ENCODE results near the gene GTF3C5. TPM values are rescaled to one million over a fixed set of nuclear protein-coding genes. Genes with fewer than 3 reads are reported as not detected.

The GTF3C5 gene
- total RNA-seq, 1 donor from 2014 or later, result 65.1 TPM

DNA sequence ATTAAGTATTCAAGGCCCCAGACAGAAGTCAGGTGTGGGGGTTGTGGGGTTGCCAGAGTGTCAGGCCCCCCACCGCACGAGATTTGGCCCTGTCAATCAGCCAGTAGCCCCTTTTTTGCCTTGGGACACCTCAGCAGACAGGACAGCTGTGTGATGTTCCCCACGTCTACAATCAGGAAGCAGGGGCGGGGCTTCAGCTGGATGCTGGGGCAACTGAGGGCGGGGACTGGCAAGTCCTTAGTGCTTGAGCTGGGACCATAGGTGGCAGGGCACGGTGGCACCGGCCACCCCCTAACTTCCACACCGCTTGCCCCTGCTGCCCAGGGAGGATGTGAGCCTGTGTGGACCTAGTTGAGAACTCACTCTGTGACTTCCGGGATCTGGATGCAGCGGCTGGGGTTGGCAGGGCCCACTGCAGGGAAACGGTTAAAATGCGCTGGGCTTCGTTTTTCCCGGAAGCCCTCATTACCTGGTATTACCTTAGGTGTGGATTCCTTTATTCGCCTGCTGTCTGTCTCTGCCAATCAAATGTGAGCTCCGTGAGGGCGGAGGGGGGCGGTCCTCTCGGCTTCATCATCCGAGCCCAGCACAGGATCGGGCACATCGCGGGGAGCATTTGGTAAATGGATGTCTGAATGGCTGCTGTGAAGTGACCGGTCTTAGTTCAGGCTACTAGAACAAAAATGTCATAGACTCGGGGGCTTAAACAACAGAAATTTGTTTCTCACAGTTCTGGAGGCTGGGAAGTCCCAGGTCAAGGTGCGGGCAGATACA, 7.5 kb upstream of the GTF3C5 start:
- Mint-ChIP-seq H3K4me1 (ENCODE audit: unreplicated experiment) (no peaks in the 10 kb centered on the region), H3K4me3 (ENCODE audit: unreplicated experiment) (no peak overlapping the region), H3K36me3 (ENCODE audit: unreplicated experiment) (no peaks in the 10 kb centered on the region), H3K27me3 (ENCODE audit: unreplicated experiment) (peaks cover 14% of the 10 kb centered on the region), H3K27ac (ENCODE audit: unreplicated experiment) (no peak overlapping the region), H3K9me3 (ENCODE audit: unreplicated experiment) (no peaks in the 10 kb centered on the region)
- no peak for DNase-seq (ENCODE audit: extremely low spot score, unreplicated experiment)
- TF ChIP-seq, protein P1, sequence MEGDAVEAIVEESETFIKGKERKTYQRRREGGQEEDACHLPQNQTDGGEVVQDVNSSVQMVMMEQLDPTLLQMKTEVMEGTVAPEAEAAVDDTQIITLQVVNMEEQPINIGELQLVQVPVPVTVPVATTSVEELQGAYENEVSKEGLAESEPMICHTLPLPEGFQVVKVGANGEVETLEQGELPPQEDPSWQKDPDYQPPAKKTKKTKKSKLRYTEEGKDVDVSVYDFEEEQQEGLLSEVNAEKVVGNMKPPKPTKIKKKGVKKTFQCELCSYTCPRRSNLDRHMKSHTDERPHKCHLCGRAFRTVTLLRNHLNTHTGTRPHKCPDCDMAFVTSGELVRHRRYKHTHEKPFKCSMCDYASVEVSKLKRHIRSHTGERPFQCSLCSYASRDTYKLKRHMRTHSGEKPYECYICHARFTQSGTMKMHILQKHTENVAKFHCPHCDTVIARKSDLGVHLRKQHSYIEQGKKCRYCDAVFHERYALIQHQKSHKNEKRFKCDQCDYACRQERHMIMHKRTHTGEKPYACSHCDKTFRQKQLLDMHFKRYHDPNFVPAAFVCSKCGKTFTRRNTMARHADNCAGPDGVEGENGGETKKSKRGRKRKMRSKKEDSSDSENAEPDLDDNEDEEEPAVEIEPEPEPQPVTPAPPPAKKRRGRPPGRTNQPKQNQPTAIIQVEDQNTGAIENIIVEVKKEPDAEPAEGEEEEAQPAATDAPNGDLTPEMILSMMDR (IDR thresholded peaks at IDR 0.05), result no peak

DNA sequence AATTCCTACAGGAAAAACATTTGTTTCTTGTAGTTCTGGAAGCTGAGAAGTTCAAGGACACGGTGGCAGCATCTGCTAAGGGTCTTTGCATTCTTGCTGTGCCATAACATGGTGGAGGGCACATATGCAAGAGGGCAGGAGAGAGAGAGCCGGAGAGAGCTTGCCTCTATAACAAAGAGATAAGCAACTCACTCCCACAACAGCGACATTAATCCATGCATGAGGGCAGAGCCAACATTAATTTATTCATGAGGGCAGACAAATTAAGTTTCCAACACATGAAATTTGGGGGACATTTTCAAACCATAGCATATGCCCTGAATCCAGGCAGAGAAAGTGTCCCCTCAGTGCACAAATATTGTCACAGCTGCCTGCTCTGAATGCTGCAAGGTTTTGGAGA, 4.4 kb upstream of the GTF3C5 start:
- Mint-ChIP-seq H3K4me3 (ENCODE audit: unreplicated experiment) (no peak overlapping the region), H3K9me3 (ENCODE audit: unreplicated experiment) (no peaks in the 10 kb centered on the region), H3K4me1 (ENCODE audit: unreplicated experiment) (peaks cover 15% of the 10 kb centered on the region), H3K27me3 (ENCODE audit: unreplicated experiment) (peaks cover 11% of the 10 kb centered on the region), H3K27ac (ENCODE audit: unreplicated experiment) (no peak overlapping the region), H3K36me3 (ENCODE audit: unreplicated experiment) (no peaks in the 10 kb centered on the region)
- TF ChIP-seq, protein P1 (IDR thresholded peaks at IDR 0.05), result no peak
- no peak for DNase-seq (ENCODE audit: extremely low spot score, unreplicated experiment)

DNA sequence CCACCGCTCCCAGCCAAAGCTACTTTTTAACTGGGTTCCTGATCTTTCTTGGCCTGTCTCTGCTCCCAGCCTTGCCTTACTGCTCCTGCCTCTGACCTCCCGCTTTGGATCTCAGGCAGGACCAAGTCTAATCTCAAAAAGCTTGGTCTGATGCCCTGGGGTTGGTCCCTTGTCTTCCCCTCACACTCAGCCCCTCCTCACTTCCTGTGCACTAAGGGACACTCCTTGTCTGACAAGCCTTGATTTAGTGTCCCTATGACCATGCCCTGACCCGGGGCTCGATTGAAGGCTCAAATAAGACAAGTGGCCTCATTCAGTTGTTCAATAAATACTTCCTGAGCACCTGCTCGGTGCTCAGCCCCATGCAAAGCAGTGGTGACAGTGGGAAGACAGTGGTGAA, 3.7 kb upstream of the GTF3C5 start:
- Mint-ChIP-seq H3K4me3 (ENCODE audit: unreplicated experiment) (no peak overlapping the region), H3K27me3 (ENCODE audit: unreplicated experiment) (peaks cover 10% of the 10 kb centered on the region), H3K27ac (ENCODE audit: unreplicated experiment) (no peak overlapping the region), H3K36me3 (ENCODE audit: unreplicated experiment) (no peaks in the 10 kb centered on the region), H3K9me3 (ENCODE audit: unreplicated experiment) (no peaks in the 10 kb centered on the region), H3K4me1 (ENCODE audit: unreplicated experiment) (peaks cover 22% of the 10 kb centered on the region)
- TF ChIP-seq, protein P1 (IDR thresholded peaks at IDR 0.05), result no peak
- DNase-seq (ENCODE audit: extremely low spot score, unreplicated experiment), result no peak

DNA sequence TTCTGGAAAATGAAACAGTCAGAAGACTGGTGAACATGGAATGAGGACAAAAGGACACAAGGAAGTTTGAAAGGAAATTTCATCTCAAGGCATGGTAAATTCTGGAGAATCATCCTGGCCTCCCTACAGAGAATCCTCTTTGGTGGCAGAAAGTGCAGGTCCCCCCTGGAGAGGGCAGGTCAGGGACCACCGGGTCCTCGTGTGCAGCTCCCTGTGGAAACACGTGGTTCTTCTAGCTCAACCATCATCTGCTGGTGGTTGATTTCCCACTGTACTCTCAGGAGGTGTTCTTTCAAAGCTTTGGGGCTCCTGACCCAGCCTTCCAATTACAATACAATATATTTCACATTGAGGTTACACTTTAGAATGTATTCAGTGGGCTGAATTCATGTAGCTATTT, 2.6 kb upstream of the GTF3C5 start:
- no peak for DNase-seq (ENCODE audit: extremely low spot score, unreplicated experiment)
- Mint-ChIP-seq H3K27ac (ENCODE audit: unreplicated experiment) (no peak overlapping the region), H3K4me3 (ENCODE audit: unreplicated experiment) (peak overlapping the region; percentile 98), H3K4me1 (ENCODE audit: unreplicated experiment) (peaks cover 30% of the 10 kb centered on the region), H3K9me3 (ENCODE audit: unreplicated experiment) (no peaks in the 10 kb centered on the region), H3K36me3 (ENCODE audit: unreplicated experiment) (no peaks in the 10 kb centered on the region), H3K27me3 (ENCODE audit: unreplicated experiment) (peaks cover 8% of the 10 kb centered on the region)
- TF ChIP-seq, protein P1 (IDR thresholded peaks at IDR 0.05), result no peak

DNA sequence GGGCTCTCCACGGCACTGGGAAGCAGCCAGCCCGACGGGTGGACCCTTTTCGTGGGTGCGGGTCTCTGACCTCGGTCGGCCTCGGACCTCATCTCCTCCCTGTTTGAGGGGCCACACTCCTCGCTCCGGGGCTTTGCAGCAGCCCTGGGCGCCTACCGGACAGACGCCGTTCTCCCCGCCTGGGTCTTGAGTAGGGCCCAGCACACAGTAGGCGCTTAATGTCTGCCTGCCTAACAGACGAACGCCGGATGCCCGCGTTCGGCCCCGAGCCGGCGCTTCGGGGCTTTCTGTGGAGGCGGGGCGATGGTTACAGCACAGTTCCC, 842 bp upstream of the GTF3C5 start:
- no peaks in the 10 kb centered on the region for H3K36me3 Mint-ChIP-seq (ENCODE audit: unreplicated experiment)
- H3K4me3 Mint-ChIP-seq (ENCODE audit: unreplicated experiment), result peak overlapping the region; percentile 98
- H3K27me3 Mint-ChIP-seq (ENCODE audit: unreplicated experiment), result peaks cover 5% of the 10 kb centered on the region
- peaks cover 30% of the 10 kb centered on the region for H3K4me1 Mint-ChIP-seq (ENCODE audit: unreplicated experiment)
- peak overlapping the region; percentile 98 for H3K27ac Mint-ChIP-seq (ENCODE audit: unreplicated experiment)
- TF ChIP-seq, protein P1 (IDR thresholded peaks at IDR 0.05), result no peak
- no peaks in the 10 kb centered on the region for H3K9me3 Mint-ChIP-seq (ENCODE audit: unreplicated experiment)
- DNase-seq (ENCODE audit: extremely low spot score, unreplicated experiment), result no peak

All from osteocyte (in vitro differentiated cells).